HT1080 (cell line): ENCODE measurements around the gene ZNF354C. TPM values are rescaled to one million over a fixed set of nuclear protein-coding genes. Genes with fewer than 3 reads are reported as not detected.
"Not testable (repeated sequence)": the region's sequence is repeated elsewhere in the genome, so short reads cannot be mapped to it uniquely, and the experiment has no call there.

ENCODE experiments used
- DNase-seq: peaks from one replicate; pipeline ENCODE4 v3.0.0-alpha.2; 2015; ENCODE audit warnings: low read depth
- polyA plus RNA-seq, 2 experiments: library from polyadenylated mRNA; depleted of rRNA; stranded (reverse); fragments of >200 nt; gene quantifications; 2 replicates each; pipeline ENCODE4 v1.2.3, GENCODE V29; 2015
- total RNA-seq: library from RNA; depleted of rRNA; stranded (reverse); fragments of >200 nt; shearing (Covaris generic); gene quantifications from 2 replicates; pipeline ENCODE4 v1.2.3, GENCODE V29; 2014; rRNA removed

ZNF354C gene
- 1.7 and 1.9 TPM in 2 replicates for total RNA-seq
- polyA plus RNA-seq (2015; cell fraction: cytosol; rRNA removed) = 1.0 and 1.5 TPM in 2 replicates
- polyA plus RNA-seq (2015; cell fraction: nucleus; rRNA removed) = 2.8 and 2.9 TPM in 2 replicates

- peak; percentile 72 for DNase-seq
These were observed at the start of gene ZNF354C for GRCh38 chr5:179060116-179061008. Gene ZNF354C (plus strand): TSS chr5:179060373. CDS start chr5:179062069, 1,696 bp downstream.

GRCh38 chr5:179023528-179024189, 36.5 kb upstream of the ZNF354C start, which contains the start of gene ZNF879:
Gene ZNF879 (plus strand): TSS chr5:179023804. CDS start chr5:179025005, 1,201 bp downstream.
- DNase-seq = peak; percentile 73

- DNase-seq = no peak
These were observed 27.1 kb upstream of the ZNF354C start for GRCh38 chr5:179033004-179033580.

- no peak for DNase-seq
These were observed 15.4 kb upstream of the ZNF354C start for GRCh38 chr5:179044765-179045164.

- no peak for DNase-seq
These were observed 8.4 kb upstream of the ZNF354C start for GRCh38 chr5:179051784-179052183.

- DNase-seq = no peak
These were observed 6.0 kb upstream of the ZNF354C start for GRCh38 chr5:179054036-179054785.

- DNase-seq = no peak
These were observed 5.3 kb upstream of the ZNF354C start for GRCh38 chr5:179054876-179055275.

- DNase-seq = no peak
These were observed 4.7 kb upstream of the ZNF354C start for GRCh38 chr5:179055436-179055835.

- no peak for DNase-seq
These were observed 4.3 kb upstream of the ZNF354C start for GRCh38 chr5:179055841-179056240.

GRCh38 chr5:179061025-179061424, 852 bp downstream of the ZNF354C start:
- no peak for DNase-seq

- no peak for DNase-seq
These were observed 5.5 kb downstream of the ZNF354C start for GRCh38 chr5:179065703-179066102.

GRCh38 chr5:179079165-179079987, 19.2 kb downstream of the ZNF354C start:
- no peak for DNase-seq

GRCh38 chr5:179080724-179081123, 20.6 kb downstream of the ZNF354C start:
- DNase-seq = no peak

- no peak for DNase-seq
These were observed 29.3 kb downstream of the ZNF354C start for GRCh38 chr5:179089502-179089901.

GRCh38 chr5:179101282-179101681, 41.1 kb downstream of the ZNF354C start:
- DNase-seq = not testable (repeated sequence)

- no peak for DNase-seq
These were observed 50.4 kb downstream of the ZNF354C start for GRCh38 chr5:179110528-179110927.

- DNase-seq = no peak
These were observed 51.4 kb downstream of the ZNF354C start for GRCh38 chr5:179111267-179112207.

GRCh38 chr5:179112469-179113142, 52.4 kb downstream of the ZNF354C start:
- no peak for DNase-seq
